Ectodermal cell (in vitro differentiated cells): Measurements from ENCODE around the gene C14orf132.

Source experiments
- H3K27ac ChIP-seq: 2 replicates; pipeline ENCODE4 v1.7.0; 2013; ENCODE audit warnings: mild to moderate bottlenecking, low read depth, low read length; ENCODE audit not compliant: insufficient read depth, poor library complexity, severe bottlenecking
- H3K27me3 ChIP-seq: 2 replicates; pipeline ENCODE4 v1.7.0; 2013; ENCODE audit warnings: mild to moderate bottlenecking, low read length; ENCODE audit not compliant: insufficient read depth, control insufficient read depth, poor library complexity, severe bottlenecking
- H3K36me3 ChIP-seq: one replicate; pipeline ENCODE4 v1.7.0; 2013; ENCODE audit warnings: low read length; ENCODE audit not compliant: control insufficient read depth, insufficient read depth
- H3K4me1 ChIP-seq: one replicate; pipeline ENCODE4 v1.7.0; 2013; ENCODE audit warnings: low read length; ENCODE audit not compliant: control insufficient read depth, insufficient read depth
- H3K4me3 ChIP-seq: 2 replicates; pipeline ENCODE4 v1.7.0; 2013; ENCODE audit warnings: low read depth, low read length, control low read depth; ENCODE audit not compliant: insufficient read depth
- H3K9me3 ChIP-seq: 2 replicates; pipeline ENCODE4 v1.7.0; 2013; ENCODE audit warnings: mild to moderate bottlenecking, low read length, moderate library complexity; ENCODE audit not compliant: control insufficient read depth
- WGBS, 2 experiments: methylation state at CpG; one replicate each; pipeline ENCODE4 v1.1.7; 2013; ENCODE audit warnings: missing lambda C conversion rate in 2 of 2; 5-methylcytosine and 5-hydroxymethylcytosine counted together

The C14orf132 gene

GRCh38 chr14:96052541-96053247, 13.5 kb downstream of the C14orf132 start:
- Histone ChIP-seq H3K36me3 (no peaks in the 10 kb centered on the region), H3K4me3 (no peak overlapping the region), H3K9me3 (no peaks in the 10 kb centered on the region), H3K4me1 (peaks cover 4% of the 10 kb centered on the region), H3K27ac (no peak overlapping the region), H3K27me3 (no peaks in the 10 kb centered on the region)
- 88 to 90% methylated on average over 10 of the region's 10 CpGs for WGBS, 2 experiments

DNA sequence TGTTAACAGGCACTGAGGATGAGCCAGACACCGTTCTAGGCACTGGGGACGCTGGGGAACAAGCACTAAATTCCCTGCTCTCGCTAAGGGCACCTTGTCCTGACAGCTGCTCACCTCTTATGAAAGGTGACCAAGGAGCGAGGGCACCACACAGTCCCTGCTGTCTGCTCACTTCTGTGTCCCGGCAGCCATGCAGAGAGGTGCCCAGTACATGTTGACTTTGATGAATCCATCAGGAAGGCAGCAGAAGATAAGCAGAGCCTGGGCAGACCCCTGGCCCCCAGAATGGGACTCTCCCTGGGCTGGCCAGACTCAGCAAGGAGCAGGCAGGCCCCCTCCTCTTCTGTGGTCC, 14.1 kb downstream of the C14orf132 start:
- no peaks in the 10 kb centered on the region for H3K36me3 ChIP-seq
- no peaks in the 10 kb centered on the region for H3K27me3 ChIP-seq
- H3K9me3 ChIP-seq = no peaks in the 10 kb centered on the region
- peaks cover 4% of the 10 kb centered on the region for H3K4me1 ChIP-seq
- 94 to 96% methylated on average over 5 of the region's 5 CpGs for WGBS, 2 experiments
- no peak overlapping the region for H3K4me3 ChIP-seq
- H3K27ac ChIP-seq = no peak overlapping the region

DNA sequence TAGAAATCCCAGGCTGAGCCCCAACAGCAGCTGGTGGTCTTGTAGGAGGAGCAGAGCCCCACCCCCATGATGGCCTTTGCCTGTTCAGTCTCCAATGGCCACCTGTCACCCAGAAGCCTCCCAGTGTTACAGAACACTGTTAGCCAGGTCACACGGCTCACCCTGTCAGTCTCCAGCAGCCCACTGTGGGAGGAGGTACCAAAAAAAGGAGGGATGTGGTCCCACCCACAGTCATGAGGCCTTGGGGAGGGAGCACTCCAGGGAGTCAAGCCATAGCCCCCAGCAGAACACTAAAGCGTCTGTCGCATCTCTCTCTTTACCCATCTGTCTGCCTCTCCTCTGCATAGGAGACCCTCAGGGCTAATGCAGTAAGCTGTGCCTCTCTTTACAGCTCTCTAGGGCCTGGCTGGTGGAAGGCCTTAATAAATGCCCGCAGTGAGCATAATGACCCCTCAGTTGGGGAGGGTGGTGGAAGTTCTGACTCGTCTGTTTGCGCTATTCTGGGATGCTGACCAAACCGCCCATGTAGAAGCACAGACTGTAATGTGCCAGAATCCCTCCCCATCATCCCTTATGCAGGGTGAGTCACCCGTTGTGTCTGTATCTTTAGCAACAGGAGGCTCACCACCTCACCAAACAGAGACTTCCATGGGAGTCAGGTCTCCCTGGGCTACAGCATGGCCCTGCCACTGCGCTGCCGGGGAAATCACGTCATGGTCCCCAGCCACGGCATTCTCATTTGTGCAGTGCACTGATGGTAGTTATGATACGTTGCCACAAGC, 14.6 kb downstream of the C14orf132 start:
- WGBS, 2 experiments = 88 to 91% methylated on average over 13 of the region's 13 CpGs
- H3K4me3 ChIP-seq = no peak overlapping the region
- H3K9me3 ChIP-seq = no peaks in the 10 kb centered on the region
- no peak overlapping the region for H3K27ac ChIP-seq
- H3K27me3 ChIP-seq = no peaks in the 10 kb centered on the region
- peaks cover 4% of the 10 kb centered on the region for H3K4me1 ChIP-seq
- H3K36me3 ChIP-seq = no peaks in the 10 kb centered on the region

GRCh38 chr14:96054661-96055060, 15.5 kb downstream of the C14orf132 start:
- Histone ChIP-seq H3K36me3 (no peaks in the 10 kb centered on the region), H3K27me3 (no peaks in the 10 kb centered on the region), H3K4me1 (peaks cover 4% of the 10 kb centered on the region), H3K4me3 (no peak overlapping the region), H3K9me3 (no peaks in the 10 kb centered on the region), H3K27ac (no peak overlapping the region)
- WGBS, 2 experiments = 92 to 100% methylated on average over 2 of the region's 2 CpGs

GRCh38 chr14:96055065-96055752, 16.0 kb downstream of the C14orf132 start:
- peaks cover 4% of the 10 kb centered on the region for H3K4me1 ChIP-seq
- no peak overlapping the region for H3K4me3 ChIP-seq
- WGBS, 2 experiments = 94 to 95% methylated on average over 12 of the region's 12 CpGs
- H3K36me3 ChIP-seq = no peaks in the 10 kb centered on the region
- no peak overlapping the region for H3K27ac ChIP-seq
- no peaks in the 10 kb centered on the region for H3K27me3 ChIP-seq
- H3K9me3 ChIP-seq = no peaks in the 10 kb centered on the region

- no peaks in the 10 kb centered on the region for H3K36me3 ChIP-seq
- no peak overlapping the region for H3K4me3 ChIP-seq
- WGBS, 2 experiments = 81 to 82% methylated on average over 10 of the region's 10 CpGs
- H3K9me3 ChIP-seq = no peaks in the 10 kb centered on the region
- no peaks in the 10 kb centered on the region for H3K27me3 ChIP-seq
- H3K27ac ChIP-seq = no peak overlapping the region
- peaks cover 4% of the 10 kb centered on the region for H3K4me1 ChIP-seq
Observed at GRCh38 chr14:96055753-96056508, 16.8 kb downstream of the C14orf132 start.

GRCh38 chr14:96056509-96057422, 17.6 kb downstream of the C14orf132 start:
- Histone ChIP-seq H3K36me3 (no peaks in the 10 kb centered on the region), H3K27ac (no peak overlapping the region), H3K27me3 (no peaks in the 10 kb centered on the region), H3K9me3 (no peaks in the 10 kb centered on the region), H3K4me3 (no peak overlapping the region), H3K4me1 (peaks cover 4% of the 10 kb centered on the region)
- 77 to 87% methylated on average over 7 of the region's 7 CpGs for WGBS, 2 experiments

GRCh38 chr14:96057738-96058137, 18.6 kb downstream of the C14orf132 start:
- Histone ChIP-seq H3K27ac (no peak overlapping the region), H3K27me3 (no peaks in the 10 kb centered on the region), H3K36me3 (no peaks in the 10 kb centered on the region), H3K9me3 (no peaks in the 10 kb centered on the region), H3K4me1 (peaks cover 4% of the 10 kb centered on the region), H3K4me3 (no peak overlapping the region)
- 93 to 94% methylated on average over 9 of the region's 9 CpGs for WGBS, 2 experiments

DNA sequence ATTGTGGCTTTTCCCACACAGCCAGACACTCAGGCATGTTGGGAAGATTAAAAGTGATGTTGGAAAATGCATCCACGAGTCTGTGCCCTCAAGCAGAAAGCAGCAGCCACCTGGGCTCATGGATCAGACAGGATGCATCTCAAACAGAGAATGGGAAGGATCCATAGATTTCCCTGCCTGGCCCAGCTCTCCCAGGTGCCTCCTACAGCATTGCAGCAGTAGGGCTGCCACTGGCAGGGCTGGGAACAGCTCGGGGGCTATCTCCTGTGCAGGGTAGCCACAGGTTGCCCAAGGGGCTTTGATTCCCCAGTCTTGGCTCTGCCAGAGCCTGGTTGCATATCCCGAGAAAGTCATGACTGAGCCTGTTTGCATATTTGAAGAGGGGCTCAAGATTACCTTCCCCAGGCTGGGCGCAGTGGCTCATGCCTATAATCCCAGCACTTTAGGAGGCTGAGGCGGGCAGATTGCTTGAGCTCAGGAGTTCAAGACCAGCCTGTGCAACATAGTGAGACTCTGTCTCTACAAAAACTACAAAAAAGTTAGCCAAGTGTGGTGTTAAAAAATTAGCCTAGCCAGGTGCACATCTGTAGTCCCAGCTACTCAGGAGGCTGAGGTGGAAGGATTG, 19.5 kb downstream of the C14orf132 start:
- Histone ChIP-seq H3K27me3 (no peaks in the 10 kb centered on the region), H3K9me3 (no peaks in the 10 kb centered on the region), H3K36me3 (no peaks in the 10 kb centered on the region), H3K27ac (no peak overlapping the region), H3K4me3 (no peak overlapping the region), H3K4me1 (peaks cover 4% of the 10 kb centered on the region)
- WGBS, 2 experiments = 86 to 88% methylated on average over 5 of the region's 5 CpGs
